Coronary artery (tissue), 2 donors: ENCODE results near the gene STAT5B.

Experiments
- DNase-seq: peaks from one replicate; pipeline ENCODE4 v3.0.0-alpha.2; 2017; ENCODE audit warnings: low spot score
- H3K27ac ChIP-seq, 2 donors: fragments of 200-600 bp; sonication (generic); one replicate each; pipeline ENCODE4 v1.5.1; 2016 to 2019
- H3K4me3 ChIP-seq: fragments of 200-600 bp; sonication (generic); 2 replicates; pipeline ENCODE4 v1.5.1; 2016; ENCODE audit warnings: mild to moderate bottlenecking, moderate library complexity
- TF ChIP-seq, protein P1 (sequence below): fragments of 200-600 bp; sonication (generic); IDR thresholded peaks from one replicate; pipeline ENCODE4 v1.5.1; 2019; ENCODE audit warnings: antibody characterized with exemption

The STAT5B gene

DNA sequence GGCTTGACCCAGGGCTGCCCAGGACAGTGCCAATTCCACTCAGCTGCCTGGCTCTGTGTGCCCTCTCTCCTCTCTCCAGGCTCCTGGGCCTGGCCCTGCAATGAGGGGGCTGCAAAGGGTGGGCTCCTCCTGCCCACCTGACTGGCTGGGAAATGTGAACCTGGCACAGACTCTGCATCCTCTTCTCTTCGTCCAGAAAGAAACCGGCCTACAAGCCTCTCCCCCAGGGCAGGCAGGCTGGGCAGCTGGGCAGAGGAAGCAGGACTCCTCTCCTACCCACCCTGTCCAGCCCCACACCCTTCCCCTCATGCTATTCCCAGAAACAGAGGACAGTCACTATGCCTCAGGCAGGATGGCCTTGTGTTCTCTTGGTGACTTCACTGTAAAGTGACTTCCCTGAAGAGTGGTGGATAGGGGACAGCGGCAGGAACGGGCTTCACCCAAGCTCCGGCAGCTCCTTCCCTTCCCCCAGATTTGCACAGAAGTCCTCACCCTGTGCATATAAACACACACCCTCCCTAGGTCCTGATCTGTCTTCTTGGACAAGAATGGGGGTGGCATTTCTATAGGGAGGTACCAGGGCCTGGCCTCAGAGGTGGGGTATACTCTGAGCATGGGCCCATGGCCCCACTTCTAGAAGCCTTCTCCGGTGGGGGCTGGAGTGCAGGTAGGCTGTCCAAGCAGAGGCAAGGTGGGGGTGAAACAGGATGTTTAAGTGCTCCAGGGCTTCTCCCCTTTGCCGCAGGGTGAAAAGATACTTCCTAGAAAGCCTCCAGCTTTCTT lies 7.2 kb upstream of the STAT5B start:
- TF ChIP-seq, protein P1, sequence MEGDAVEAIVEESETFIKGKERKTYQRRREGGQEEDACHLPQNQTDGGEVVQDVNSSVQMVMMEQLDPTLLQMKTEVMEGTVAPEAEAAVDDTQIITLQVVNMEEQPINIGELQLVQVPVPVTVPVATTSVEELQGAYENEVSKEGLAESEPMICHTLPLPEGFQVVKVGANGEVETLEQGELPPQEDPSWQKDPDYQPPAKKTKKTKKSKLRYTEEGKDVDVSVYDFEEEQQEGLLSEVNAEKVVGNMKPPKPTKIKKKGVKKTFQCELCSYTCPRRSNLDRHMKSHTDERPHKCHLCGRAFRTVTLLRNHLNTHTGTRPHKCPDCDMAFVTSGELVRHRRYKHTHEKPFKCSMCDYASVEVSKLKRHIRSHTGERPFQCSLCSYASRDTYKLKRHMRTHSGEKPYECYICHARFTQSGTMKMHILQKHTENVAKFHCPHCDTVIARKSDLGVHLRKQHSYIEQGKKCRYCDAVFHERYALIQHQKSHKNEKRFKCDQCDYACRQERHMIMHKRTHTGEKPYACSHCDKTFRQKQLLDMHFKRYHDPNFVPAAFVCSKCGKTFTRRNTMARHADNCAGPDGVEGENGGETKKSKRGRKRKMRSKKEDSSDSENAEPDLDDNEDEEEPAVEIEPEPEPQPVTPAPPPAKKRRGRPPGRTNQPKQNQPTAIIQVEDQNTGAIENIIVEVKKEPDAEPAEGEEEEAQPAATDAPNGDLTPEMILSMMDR = no peak
- Histone ChIP-seq H3K4me3 (no peak overlapping the region), H3K27ac (no peak overlapping the region)
- DNase-seq = no peak

DNA sequence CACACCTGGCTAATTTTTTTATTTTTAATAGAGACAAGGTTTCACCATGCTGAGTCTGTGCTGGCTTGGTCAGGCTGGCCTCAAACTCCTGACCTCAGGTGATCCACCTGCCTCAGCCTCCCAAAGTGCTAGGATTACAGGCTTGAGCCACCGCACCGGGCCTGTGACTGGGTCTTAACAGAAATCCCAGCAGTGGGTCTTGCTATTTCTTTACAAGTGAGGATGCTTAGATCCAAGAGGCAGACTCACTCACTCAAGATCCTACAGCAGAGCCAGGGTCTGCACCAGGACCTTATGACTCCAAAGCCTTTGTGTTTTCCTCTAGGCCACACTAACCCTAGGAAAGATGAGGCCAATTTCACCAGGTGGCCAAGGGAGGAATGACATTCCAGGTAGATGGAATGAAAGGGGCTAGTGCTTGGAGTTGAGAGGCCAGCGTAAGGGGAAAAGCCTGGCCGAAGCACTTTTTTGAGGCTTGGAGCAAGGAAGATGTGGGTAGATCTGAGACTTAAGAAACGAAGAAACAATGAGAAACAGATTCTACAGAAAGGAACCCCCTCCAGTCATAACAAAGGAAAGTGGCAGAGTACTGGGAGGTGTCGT lies 6.4 kb upstream of the STAT5B start:
- TF ChIP-seq, protein P1 = no peak
- H3K27ac ChIP-seq = no peak overlapping the region
- no peak overlapping the region for H3K4me3 ChIP-seq
- DNase-seq = no peak

DNA sequence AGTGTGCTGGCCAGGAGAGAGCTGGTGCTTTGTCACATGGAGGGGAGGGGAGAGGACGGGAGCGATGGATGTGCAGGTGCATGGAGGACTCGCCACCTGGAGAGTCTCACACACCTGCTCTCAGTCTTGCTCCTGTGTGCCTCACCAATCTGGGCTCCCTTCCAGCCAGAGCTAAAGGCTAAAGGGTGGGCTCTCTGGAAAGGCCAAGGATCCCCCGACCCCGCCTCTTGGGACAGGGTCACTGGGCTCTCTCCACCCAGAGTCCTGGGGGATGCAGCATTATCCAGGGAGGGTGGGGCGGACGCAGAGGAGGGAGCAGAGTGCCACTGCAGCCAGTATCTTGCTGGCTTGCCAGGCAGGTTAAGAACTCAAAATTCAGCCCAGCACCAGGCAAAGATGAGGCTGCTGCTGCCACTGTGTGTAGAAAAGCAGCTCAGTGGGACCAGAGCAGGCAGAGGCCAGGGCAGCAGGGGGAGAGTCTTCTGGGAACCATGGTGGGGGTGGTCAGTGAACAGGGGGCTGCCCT lies 5.4 kb upstream of the STAT5B start:
- no peak overlapping the region for H3K27ac ChIP-seq
- no peak overlapping the region for H3K4me3 ChIP-seq
- no peak for DNase-seq
- TF ChIP-seq, protein P1 = no peak

DNA sequence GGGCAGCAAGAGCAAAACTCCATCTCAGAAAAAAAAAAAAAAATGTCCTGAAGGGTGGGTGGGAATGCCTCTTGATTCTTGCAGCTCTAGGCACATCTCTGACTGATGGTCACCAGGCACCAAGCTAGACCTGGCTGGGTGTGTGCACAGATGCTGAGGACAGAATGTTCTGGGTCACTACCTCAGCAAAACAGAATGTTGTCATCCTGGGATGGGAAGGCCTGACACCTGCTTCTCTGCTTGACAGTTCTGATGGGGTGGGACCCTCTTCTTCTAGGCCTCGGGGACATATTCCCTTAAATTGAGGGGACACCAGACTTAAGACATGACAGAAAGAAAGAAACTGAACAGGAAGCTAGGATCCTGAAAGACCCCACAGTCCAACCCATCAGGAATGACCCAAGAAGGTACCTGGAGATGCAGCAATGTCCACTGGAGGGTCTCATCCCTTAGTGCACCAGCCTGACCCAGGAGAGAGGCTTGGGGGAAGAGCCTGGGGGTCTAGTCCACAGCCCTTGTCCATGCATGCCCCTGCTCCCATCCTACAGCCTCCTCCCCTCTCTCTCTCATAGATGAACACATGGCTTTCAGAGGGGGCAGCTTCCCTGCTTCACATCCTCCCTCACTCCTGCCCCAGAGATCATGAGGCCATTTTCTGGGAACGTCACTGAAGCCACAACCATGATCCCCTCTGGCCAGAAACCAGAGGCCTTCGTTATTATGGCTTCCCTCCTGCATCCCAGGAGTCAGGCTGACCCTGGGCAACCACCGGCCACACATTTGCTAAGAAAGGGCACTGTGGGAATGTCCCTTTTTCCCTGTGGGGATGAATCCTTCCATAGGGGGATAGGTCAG lies 3.8 kb upstream of the STAT5B start:
- no peak for DNase-seq

DNA sequence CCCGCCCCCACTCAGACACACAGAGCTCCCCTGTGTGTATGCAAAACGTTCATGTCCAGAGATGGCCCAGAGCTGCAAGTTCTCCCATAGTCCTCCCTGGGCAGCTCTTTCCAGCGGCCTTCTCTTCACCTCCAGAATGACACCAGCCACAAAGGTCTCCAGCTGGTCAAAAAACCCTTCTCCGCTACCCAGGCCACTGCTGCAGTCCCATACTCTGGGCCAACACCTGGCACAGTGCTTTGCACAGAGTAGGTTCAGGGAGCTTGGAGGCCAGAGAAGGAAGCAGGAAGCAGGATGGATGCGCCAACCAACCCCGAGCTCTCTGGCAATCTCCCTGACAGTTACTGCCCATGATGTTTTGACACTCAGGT lies 1.1 kb upstream of the STAT5B start:
- H3K4me3 ChIP-seq = peak overlapping the region; percentile 99
- DNase-seq = no peak

More for the DNA sequence above, 3.8 kb upstream of the STAT5B start:
- Histone ChIP-seq H3K4me3 (no peak overlapping the region), H3K27ac (no peak overlapping the region)
- TF ChIP-seq, protein P1 = no peak

DNA sequence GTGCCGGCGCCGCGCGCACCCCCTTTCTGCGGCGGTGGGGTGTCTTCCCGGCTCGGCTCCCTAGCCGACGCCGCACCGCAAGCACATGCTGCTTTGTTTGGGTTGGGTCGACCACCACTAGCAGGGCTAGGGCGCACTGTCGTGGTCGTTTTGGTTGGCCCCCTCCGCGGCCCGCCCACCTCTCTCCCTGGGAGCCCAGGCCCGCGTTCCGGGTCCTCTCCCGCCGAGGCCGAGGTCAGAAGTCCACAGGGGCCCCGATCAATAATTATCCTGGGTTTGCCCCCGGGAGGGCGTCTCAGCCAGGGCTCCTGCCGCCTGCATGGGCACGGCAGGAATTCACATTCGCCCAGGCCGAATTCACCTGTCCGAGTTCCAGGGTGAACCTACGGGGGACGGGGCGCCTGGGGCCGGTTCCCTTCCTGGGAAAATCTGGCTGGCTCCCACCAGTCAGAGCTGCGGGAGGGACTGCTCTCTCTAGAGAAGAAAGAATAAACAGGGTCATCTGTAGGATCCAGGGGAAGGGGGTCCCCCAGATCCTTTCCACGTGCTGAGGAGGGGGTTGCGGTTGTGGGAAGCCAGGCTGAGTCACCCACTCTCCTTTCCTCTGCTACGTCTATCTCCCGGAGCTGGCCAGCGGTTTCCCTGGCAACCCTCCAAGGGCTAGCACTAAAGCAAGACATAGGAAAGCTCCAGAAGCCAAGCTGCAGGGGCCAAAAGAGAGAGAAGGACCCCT lies 584 bp upstream of the STAT5B start:
- no peak for DNase-seq
- H3K4me3 ChIP-seq = peak overlapping the region; percentile 99

More for the DNA sequence above, 1.1 kb upstream of the STAT5B start:
- H3K27ac ChIP-seq = peak overlapping the region in 1 of 2 donors; percentile 96
- TF ChIP-seq, protein P1 = no peak

More for the DNA sequence above, 584 bp upstream of the STAT5B start:
- TF ChIP-seq, protein P1 = no peak
- peak overlapping the region; percentile 76 to 96 for H3K27ac ChIP-seq
